Activated CD4-positive, alpha-beta T cell treated with anti-CD3 and anti-CD28 coated beads for 36 hours (primary cell): ENCODE results near the gene ERGIC1. TPM values are rescaled to one million over a fixed set of nuclear protein-coding genes. Genes with fewer than 3 reads are reported as not detected.
"Not testable (repeated sequence)": the region's sequence is repeated elsewhere in the genome, so short reads cannot be mapped to it uniquely, and the experiment has no call there.

Experiments
- ATAC-seq: fragments of 200-7000 bp; cut with Tn5 transposase; one replicate; pipeline ENCODE4 v1.10.0; 2021; ENCODE audit warnings: mild to moderate bottlenecking, moderate library complexity
- CTCF ChIA-PET: fragments of 350-600 bp; sonication (Branson Sonifier 250); formaldehyde crosslinking; loops from one replicate; lab custom pipeline; 2021; ENCODE audit warnings: antibody characterized with exemption; lab: Charles Lee
- POLR2A ChIA-PET: fragments of 350-600 bp; sonication (Branson Sonifier 250); formaldehyde crosslinking; loops from one replicate; lab custom pipeline; 2021; ENCODE audit warnings: antibody characterized with exemption, inconsistent platforms; lab: Charles Lee
- DNase-seq: peaks from one replicate; pipeline ENCODE4 v3.0.0-alpha.2; 2020
- H3K27ac Mint-ChIP-seq: one replicate; pipeline ENCODE4 v1.8.0; 2021; ENCODE audit warnings: mixed read lengths
- H3K27me3 Mint-ChIP-seq: one replicate; pipeline ENCODE4 v1.8.0; 2021; ENCODE audit warnings: mixed read lengths
- H3K36me3 Mint-ChIP-seq: one replicate; pipeline ENCODE4 v1.8.0; 2021; ENCODE audit warnings: low read depth, mixed read lengths
- H3K4me1 Mint-ChIP-seq: one replicate; pipeline ENCODE4 v1.8.0; 2021; ENCODE audit warnings: mixed read lengths
- H3K4me3 Mint-ChIP-seq: one replicate; pipeline ENCODE4 v1.8.0; 2021; ENCODE audit warnings: mild to moderate bottlenecking, moderate library complexity, mixed read lengths
- H3K9me3 Mint-ChIP-seq: one replicate; pipeline ENCODE4 v1.8.0; 2021; ENCODE audit warnings: low read depth, mixed read lengths
- intact Hi-C, 2 experiments: fragments of 100-400 bp; cut with DNase I in 1 of 2; cut with micrococcal nuclease in 1 of 2; formaldehyde crosslinking; loops; one replicate each; pipeline versions ENCODE4 v1.14.2 to v1.15.1; 2022 to 2024; cut with DNase I, micrococcal nuclease
- total RNA-seq, 2 experiments: library from RNA; stranded (reverse); gene quantifications; one replicate each; pipeline ENCODE4 v1.2.3, GENCODE V29; 2021

ERGIC1 gene
- total RNA-seq, 2 experiments from 2014 or later: 40.3 to 50.0 TPM

DNA sequence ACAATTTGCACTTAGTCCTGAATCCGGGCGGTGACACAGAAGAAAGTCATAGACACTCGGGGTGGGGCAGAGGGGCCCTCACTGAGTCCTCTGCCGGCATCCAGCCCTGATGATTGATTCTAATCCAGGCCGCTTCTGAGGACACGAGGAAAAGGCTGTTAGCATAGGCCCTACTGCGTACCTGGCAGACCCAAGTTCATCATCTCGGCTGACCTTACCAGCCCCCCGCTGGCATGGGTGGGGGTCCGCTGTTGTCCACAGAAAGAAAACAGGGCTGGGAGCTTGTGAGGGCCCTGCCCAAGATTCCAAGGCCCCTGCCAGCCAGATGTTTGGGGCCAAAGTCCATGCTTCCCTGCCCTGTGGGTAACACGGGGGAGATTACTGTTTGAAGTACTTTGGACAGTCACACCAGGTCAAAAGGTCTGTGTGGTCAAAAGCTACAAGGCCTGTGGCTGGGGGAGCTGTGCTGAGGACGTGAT is 24.5 kb downstream of the ERGIC1 start:
- no peak for ATAC-seq
- Mint-ChIP-seq H3K4me1 (peaks cover 29% of the 10 kb centered on the region), H3K4me3 (no peak overlapping the region), H3K27ac (no peak overlapping the region), H3K36me3 (peaks cover 2% of the 10 kb centered on the region), H3K9me3 (no peaks in the 10 kb centered on the region), H3K27me3 (no peaks in the 10 kb centered on the region)
- ChIA-PET CTCF (no interaction called here), POLR2A (no interaction called here)
- DNase-seq: no peak
- intact Hi-C loops: no loop called here

GRCh38 chr5:172858990-172859811 is 25.1 kb downstream of the ERGIC1 start:
- Mint-ChIP-seq H3K4me1 (peaks cover 22% of the 10 kb centered on the region), H3K27me3 (no peaks in the 10 kb centered on the region), H3K9me3 (no peaks in the 10 kb centered on the region), H3K27ac (no peak overlapping the region), H3K4me3 (no peak overlapping the region), H3K36me3 (peaks cover 2% of the 10 kb centered on the region)
- intact Hi-C loops: no loop called here
- CTCF ChIA-PET: interaction anchor here (0.6 kb wide), 1 partner anchor 35 kb away, joined by 3 read pairs; no protein-coding TSS in a partner anchor
- POLR2A ChIA-PET: no interaction called here
- no peak for DNase-seq
- no peak for ATAC-seq

DNA sequence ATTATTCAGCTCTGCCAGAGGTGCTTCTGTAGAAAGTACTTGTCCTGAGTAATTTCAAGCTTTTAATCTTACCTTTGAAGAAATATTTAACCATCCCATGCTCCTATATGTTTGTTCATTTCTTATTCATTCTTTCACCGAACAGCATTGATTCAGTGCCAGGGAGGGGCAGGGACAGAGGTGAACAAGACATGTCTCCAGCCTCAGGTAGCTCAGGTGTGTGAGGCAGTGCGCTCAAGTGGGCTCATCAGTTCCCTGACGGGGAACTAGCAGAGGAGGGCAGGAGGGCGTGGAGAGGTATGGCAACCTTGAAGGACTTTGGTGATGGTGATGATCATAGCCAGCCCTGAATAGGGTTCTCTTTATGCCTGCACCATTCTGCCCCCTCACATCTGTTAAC is 25.9 kb downstream of the ERGIC1 start:
- intact Hi-C loops: no loop called here
- Mint-ChIP-seq H3K4me3 (no peak overlapping the region), H3K27me3 (no peaks in the 10 kb centered on the region), H3K4me1 (peaks cover 16% of the 10 kb centered on the region), H3K27ac (no peak overlapping the region), H3K36me3 (peaks cover 2% of the 10 kb centered on the region), H3K9me3 (no peaks in the 10 kb centered on the region)
- DNase-seq (no peak), ATAC-seq (no peak)
- POLR2A ChIA-PET: no interaction called here
- CTCF ChIA-PET: no interaction called here

- peaks cover 16% of the 10 kb centered on the region for H3K4me1 Mint-ChIP-seq
- H3K36me3 Mint-ChIP-seq: no peaks in the 10 kb centered on the region
- DNase-seq (no peak), ATAC-seq (no peak)
- intact Hi-C loops: no loop called here
- POLR2A ChIA-PET: no interaction called here
- CTCF ChIA-PET: interaction anchor here (0.5 kb wide), 1 partner anchor 80 kb away, joined by 3 read pairs; no protein-coding TSS in a partner anchor
- H3K27me3 Mint-ChIP-seq: no peaks in the 10 kb centered on the region
- H3K4me3 Mint-ChIP-seq: no peak overlapping the region
- no peaks in the 10 kb centered on the region for H3K9me3 Mint-ChIP-seq
- H3K27ac Mint-ChIP-seq: no peak overlapping the region
Observed at GRCh38 chr5:172860520-172861443, 26.7 kb downstream of the ERGIC1 start.

DNA sequence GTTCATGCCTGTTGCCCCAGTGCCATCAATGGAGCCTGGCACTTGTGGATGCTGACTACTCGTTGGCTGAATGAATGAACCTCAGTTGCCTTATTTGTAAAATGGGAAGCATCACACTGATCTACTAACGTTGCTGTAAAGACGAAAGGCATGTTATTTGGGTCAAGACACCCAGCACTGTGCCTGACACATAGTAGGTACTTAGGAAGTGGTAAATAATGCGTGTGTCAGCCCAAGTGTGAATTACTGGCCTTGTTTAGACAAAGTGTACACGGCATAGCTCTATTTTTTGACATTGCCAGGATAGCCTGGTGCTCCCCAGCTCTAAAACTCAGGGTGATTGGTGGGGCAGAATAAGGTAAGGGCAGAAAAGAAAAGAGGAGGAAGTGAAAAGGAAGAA is 27.4 kb downstream of the ERGIC1 start:
- ATAC-seq (no peak), DNase-seq (no peak)
- CTCF ChIA-PET: no interaction called here

GRCh38 chr5:172862165-172862801 is 28.2 kb downstream of the ERGIC1 start:
- Mint-ChIP-seq H3K27me3 (no peaks in the 10 kb centered on the region), H3K4me3 (no peak overlapping the region), H3K9me3 (no peaks in the 10 kb centered on the region), H3K36me3 (no peaks in the 10 kb centered on the region), H3K4me1 (peaks cover 16% of the 10 kb centered on the region), H3K27ac (no peak overlapping the region)
- intact Hi-C loops: no loop called here
- DNase-seq (no peak), ATAC-seq (no peak)
- ChIA-PET POLR2A (no interaction called here), CTCF (no interaction called here)

More for the DNA sequence above, 27.4 kb downstream of the ERGIC1 start:
- H3K27ac Mint-ChIP-seq: no peak overlapping the region
- intact Hi-C loops: no loop called here
- H3K9me3 Mint-ChIP-seq: no peaks in the 10 kb centered on the region
- no peaks in the 10 kb centered on the region for H3K27me3 Mint-ChIP-seq
- peaks cover 16% of the 10 kb centered on the region for H3K4me1 Mint-ChIP-seq
- H3K36me3 Mint-ChIP-seq: no peaks in the 10 kb centered on the region
- H3K4me3 Mint-ChIP-seq: no peak overlapping the region
- POLR2A ChIA-PET: no interaction called here

DNA sequence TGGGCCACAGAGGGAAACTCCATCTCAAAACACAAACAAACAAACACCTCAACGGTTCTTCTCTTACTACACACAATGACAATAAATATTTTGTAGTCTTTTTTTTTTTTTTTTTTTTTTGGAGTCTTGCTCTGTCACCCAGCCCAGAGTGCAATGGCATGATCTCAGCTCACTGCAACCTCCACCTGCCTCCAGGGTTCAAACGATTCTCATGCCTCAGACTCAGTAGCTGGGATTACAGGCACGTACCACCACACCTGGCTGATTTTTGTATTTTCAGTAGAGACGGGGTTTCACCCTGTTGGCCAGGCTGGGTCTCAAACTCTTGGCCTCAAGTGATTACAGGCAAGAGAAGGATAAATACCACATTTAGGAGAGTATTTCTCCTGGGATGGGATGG is 30.1 kb downstream of the ERGIC1 start:
- H3K9me3 Mint-ChIP-seq, CTCF ChIA-PET, ATAC-seq, H3K4me3 Mint-ChIP-seq, intact Hi-C loops, DNase-seq, H3K27me3 Mint-ChIP-seq, H3K36me3 Mint-ChIP-seq, POLR2A ChIA-PET, H3K27ac Mint-ChIP-seq: not testable (repeated sequence)
- H3K4me1 Mint-ChIP-seq: peaks cover 32% of the 10 kb centered on the region

GRCh38 chr5:172864747-172865146 is 30.7 kb downstream of the ERGIC1 start:
- DNase-seq (no peak), ATAC-seq (no peak)
- POLR2A ChIA-PET: no interaction called here
- Mint-ChIP-seq H3K4me3 (no peak overlapping the region), H3K27me3 (no peaks in the 10 kb centered on the region), H3K4me1 (peaks cover 35% of the 10 kb centered on the region), H3K36me3 (no peaks in the 10 kb centered on the region), H3K27ac (no peak overlapping the region), H3K9me3 (no peaks in the 10 kb centered on the region)
- CTCF ChIA-PET: interaction anchor here (0.7 kb wide), 1 partner anchor 171 kb away, joined by 3 read pairs; no protein-coding TSS in a partner anchor
- intact Hi-C loops: no loop called here

- Mint-ChIP-seq H3K9me3 (no peaks in the 10 kb centered on the region), H3K27ac (no peak overlapping the region), H3K4me1 (peaks cover 28% of the 10 kb centered on the region), H3K4me3 (no peak overlapping the region), H3K27me3 (no peaks in the 10 kb centered on the region), H3K36me3 (no peaks in the 10 kb centered on the region)
- CTCF ChIA-PET: interaction anchor here (0.7 to 1.0 kb wide), 3 partner anchors 11 to 35 kb away, joined by 3 read pairs; no protein-coding TSS in a partner anchor
- intact Hi-C loops: no loop called here
- POLR2A ChIA-PET: no interaction called here
- no peak for DNase-seq
- ATAC-seq: no peak
Observed at GRCh38 chr5:172866378-172866777, 32.3 kb downstream of the ERGIC1 start.

- H3K36me3 Mint-ChIP-seq: no peaks in the 10 kb centered on the region
Observed at GRCh38 chr5:172866802-172867748, 33.0 kb downstream of the ERGIC1 start.

More at GRCh38 chr5:172866802-172867748, 33.0 kb downstream of the ERGIC1 start:
- peaks cover 24% of the 10 kb centered on the region for H3K4me1 Mint-ChIP-seq
- ChIA-PET CTCF (interaction anchor here (0.7 to 1.0 kb wide), 3 partner anchors 12 to 34 kb away, joined by 3 read pairs; no protein-coding TSS in a partner anchor), POLR2A (no interaction called here)
- intact Hi-C loops: no loop called here
- ATAC-seq (no peak), DNase-seq (no peak)
- no peak overlapping the region for H3K4me3 Mint-ChIP-seq
- H3K27me3 Mint-ChIP-seq: no peaks in the 10 kb centered on the region
- no peak overlapping the region for H3K27ac Mint-ChIP-seq
- no peaks in the 10 kb centered on the region for H3K9me3 Mint-ChIP-seq
